ENCODE measurements around the gene PELI2. TPM values are rescaled to one million over a fixed set of nuclear protein-coding genes. Genes with fewer than 3 reads are reported as not detected.

PELI2 gene
- total RNA-seq, 1 experiment from 2014 or later: 2.0 TPM

DNA sequence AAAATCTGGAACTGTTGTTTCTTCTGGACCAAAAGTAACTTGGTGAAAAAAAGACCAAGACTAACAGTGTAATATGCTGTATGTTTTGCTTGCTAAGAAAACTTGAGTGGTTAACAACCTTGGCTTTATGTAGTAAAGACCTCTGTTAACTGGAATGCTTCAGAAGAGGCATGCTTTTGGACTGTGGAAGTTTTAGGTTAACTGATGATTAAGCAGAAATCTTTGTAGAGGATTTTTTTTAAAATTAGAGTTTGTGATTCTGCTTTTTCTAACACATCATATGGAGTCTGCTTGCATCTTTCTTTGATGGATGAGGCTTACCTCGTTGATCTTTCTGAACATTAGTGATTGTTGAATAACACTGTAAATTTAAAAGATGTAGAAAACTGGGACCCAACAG lies 17.5 kb downstream of the PELI2 start:
- Histone ChIP-seq H3K27ac (ENCODE audit: low read depth, low read length) (no peak overlapping the region), H3K4me1 (ENCODE audit: control insufficient read depth in 1 of 2, insufficient read depth in 2 of 2, low read length in 2 of 2) (no peaks in the 10 kb centered on the region), H4K20me1 (ENCODE audit: insufficient read depth) (no peaks in the 10 kb centered on the region), H3K9me2 (ENCODE audit: insufficient read depth) (no peaks in the 10 kb centered on the region), H3K4me3 (replicated peaks in 1 of 2; ENCODE audit: low read depth in 1 of 2, low read length in 2 of 2) (no peak overlapping the region), H3K4me2 (ENCODE audit: low read length) (no peak overlapping the region), H3K36me3 (ENCODE audit: control insufficient read depth in 1 of 2, insufficient read depth in 2 of 2, low read length in 2 of 2) (no peaks in the 10 kb centered on the region), H3K79me2 (ENCODE audit: insufficient read depth, low read length) (no peaks in the 10 kb centered on the region), H3K27me3 (ENCODE audit: insufficient read depth, low read length) (peaks cover 73% of the 10 kb centered on the region), H3K9ac (ENCODE audit: low read length) (no peak overlapping the region), H2AFZ (ENCODE audit: low read depth, low read length, poor library complexity, severe bottlenecking) (no peak overlapping the region), H3K9me3 (ENCODE audit: control insufficient read depth in 1 of 2, insufficient read depth in 1 of 2, low read depth in 1 of 2, low read length in 2 of 2) (no peaks in the 10 kb centered on the region)
- ChIA-PET CTCF (no interaction called here), RAD21 (ENCODE audit: low non-redundant PET in 1 of 2, low total read pairs in 2 of 2, uncharacterized antibody in 2 of 2, unreplicated experiment in 2 of 2) (no interaction called here), POLR2A (no interaction called here)
- ATAC-seq (no peak), DNase-seq (ENCODE audit: low read depth, low spot score) (no peak)
- no TSS peak for BruUV-seq (replicated peaks)
- intact Hi-C loops (cut with micrococcal nuclease): no loop called here
- TF ChIP-seq YY1 (IDR thresholded peaks at IDR 0.05; ENCODE audit: extremely low read depth, insufficient replicate concordance, low read depth, low read length): no peak
- TF ChIP-seq FOSL1 (IDR thresholded peaks at IDR 0.05; ENCODE audit: low read depth): no peak
- TF ChIP-seq RAD21 (IDR thresholded peaks at IDR 0.05; ENCODE audit: low read depth): no peak
- TF ChIP-seq ZNF274 (IDR thresholded peaks at IDR 0.05; ENCODE audit: low read depth, low read length): no peak
- no peak for TF ChIP-seq POLR2A (IDR thresholded peaks at IDR 0.05; ENCODE audit: borderline replicate concordance, extremely low read depth, insufficient read depth, insufficient read length)
- TF ChIP-seq REST (IDR thresholded peaks at IDR 0.05; ENCODE audit: low read depth): no peak
- no peak for TF ChIP-seq SRF (IDR thresholded peaks at IDR 0.05; ENCODE audit: low read depth)
- no peak for TF ChIP-seq EGR1 (IDR thresholded peaks at IDR 0.05; ENCODE audit: low read depth)
- TF ChIP-seq TCF7L2 (IDR thresholded peaks at IDR 0.05; ENCODE audit: borderline replicate concordance, extremely low read depth, insufficient read depth, insufficient read length): no peak
- no peak for TF ChIP-seq SP1 (IDR thresholded peaks at IDR 0.05; ENCODE audit: low read depth)
- TF ChIP-seq, protein P1, sequence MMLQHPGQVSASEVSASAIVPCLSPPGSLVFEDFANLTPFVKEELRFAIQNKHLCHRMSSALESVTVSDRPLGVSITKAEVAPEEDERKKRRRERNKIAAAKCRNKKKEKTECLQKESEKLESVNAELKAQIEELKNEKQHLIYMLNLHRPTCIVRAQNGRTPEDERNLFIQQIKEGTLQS (IDR thresholded peaks at IDR 0.05): no peak
- no peak for TF ChIP-seq EZH2phosphoT487 (IDR thresholded peaks at IDR 0.05; ENCODE audit: borderline replicate concordance)
- TF ChIP-seq ELF1 (IDR thresholded peaks at IDR 0.05; ENCODE audit: borderline replicate concordance, low read depth): no peak
- no peak for TF ChIP-seq POLR2AphosphoS5 (IDR thresholded peaks at IDR 0.05; ENCODE audit: low read depth, low read length)
- no peak for TF ChIP-seq CEBPB (IDR thresholded peaks at IDR 0.05; ENCODE audit: low read depth)
- TF ChIP-seq EZH2 (IDR thresholded peaks at IDR 0.05): no peak
